Breast epithelium (tissue), 3 donors: ENCODE measurements around the gene FAM98B.

Source experiments
- CTCF ChIP-seq, 3 donors: fragments of 450-650 bp; IDR thresholded peaks; one replicate each; pipeline ENCODE4 v1.5.1; 2016 to 2017; ENCODE audit warnings: antibody characterized with exemption in 3 of 3, mild to moderate bottlenecking in 3 of 3, moderate library complexity in 3 of 3
- POLR2A ChIP-seq: fragments of 450-650 bp; IDR thresholded peaks from one replicate; pipeline ENCODE4 v1.6.1; 2016; ENCODE audit warnings: antibody characterized with exemption, mild to moderate bottlenecking, moderate library complexity

DNA sequence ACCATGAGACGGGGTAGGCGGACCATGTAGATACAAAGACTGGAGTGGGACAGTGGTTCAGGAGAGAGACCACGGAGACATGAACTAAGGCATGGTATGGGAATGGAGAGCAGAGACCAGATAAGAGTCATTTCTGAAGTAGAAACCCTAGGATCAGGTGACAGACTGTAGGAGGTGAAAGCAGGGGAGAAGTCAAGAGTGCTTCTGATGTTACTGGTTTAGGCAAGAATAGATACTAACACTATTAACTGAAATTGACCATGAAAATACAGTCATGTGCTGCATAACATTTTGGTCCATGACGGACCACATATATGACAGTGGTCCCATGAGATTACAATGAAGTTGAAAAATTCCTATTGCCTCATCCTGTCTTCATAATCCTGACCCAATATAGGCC, 69.0 kb downstream of the FAM98B start:
- TF ChIP-seq CTCF (IDR thresholded peaks at IDR 0.05), result no peak
- no peak for TF ChIP-seq POLR2A
